ENCODE data around the gene CRB3. TPM values are rescaled to one million over a fixed set of nuclear protein-coding genes. Genes with fewer than 3 reads are reported as not detected.

The CRB3 gene
- total and polyA plus RNA-seq, 2 donors (not counting 3 experiments of a cell fraction or from before 2014, with no cell fraction given), result not detected

- no peaks in the 10 kb centered on the region for H3K9me3 ChIP-seq (replicated peaks; ENCODE audit: control insufficient read depth, insufficient read depth, low read length)
- peak overlapping the region; percentile 84 for H2AFZ ChIP-seq (ENCODE audit: low read depth, low read length)
- BruUV-seq (replicated peaks), result no TSS peak
- no peak overlapping the region for H3K4me3 ChIP-seq (replicated peaks in 1 of 3; ENCODE audit: insufficient read depth in 1 of 3, low read depth in 1 of 3, low read length in 3 of 3)
- no peak overlapping the region for H3K27ac ChIP-seq (ENCODE audit: insufficient read depth, low read depth, low read length)
- CTCF ChIA-PET, result interaction anchor here (0.7 to 2.3 kb wide), 2 partner anchors 14 to 40 kb away, joined by 3 to 7 read pairs; no protein-coding TSS in a partner anchor
- H3K79me2 ChIP-seq (ENCODE audit: control insufficient read depth, insufficient read depth, low read length), result no peaks in the 10 kb centered on the region
- no peaks in the 10 kb centered on the region for H4K20me1 ChIP-seq (replicated peaks; ENCODE audit: control insufficient read depth, extremely low read depth, insufficient read depth, low read length)
- intact Hi-C loops (cut with micrococcal nuclease), result no loop called here
- dilution Hi-C loops (cut with MboI; ENCODE audit: extremely low pct_ligation_motif_present, low sequenced_read_pairs), result no loop called here
- POLR2A ChIA-PET, result interaction anchor here (0.9 kb wide), 1 partner anchor 14 kb away, joined by 4 read pairs; no protein-coding TSS in a partner anchor
- H3K36me3 ChIP-seq (ENCODE audit: control insufficient read depth in 2 of 2, extremely low read depth in 1 of 2, insufficient read depth in 2 of 2, low read length in 2 of 2), result no peaks in the 10 kb centered on the region
- TF ChIP-seq JUN (IDR thresholded peaks at IDR 0.05; ENCODE audit: borderline replicate concordance, insufficient read depth, insufficient read length, low read depth), result no peak
- TF ChIP-seq POLR2AphosphoS5 (IDR thresholded peaks at IDR 0.05; ENCODE audit: insufficient read depth, low read depth, low read length), result no peak
- TF ChIP-seq CTCF (IDR thresholded peaks at IDR 0.05; ENCODE audit: extremely low read depth in 1 of 2, insufficient read depth in 1 of 2, low read depth in 1 of 2, low read length in 2 of 2), result no peak
- no peak for TF ChIP-seq FOS (IDR thresholded peaks at IDR 0.05; ENCODE audit: borderline replicate concordance, insufficient read depth, low read length)
- no peak for TF ChIP-seq MYC (IDR thresholded peaks at IDR 0.05; ENCODE audit: low read depth, low read length)
- no peak for TF ChIP-seq EZH2 (IDR thresholded peaks at IDR 0.05; ENCODE audit: borderline replicate concordance, low read depth, low read length, severe bottlenecking)
- TF ChIP-seq POLR2A (IDR thresholded peaks at IDR 0.05; ENCODE audit: low read depth, low read length), result no peak
- no peak for TF ChIP-seq GATA2 (IDR thresholded peaks at IDR 0.05; ENCODE audit: insufficient read depth, insufficient read length, low read depth, low read length)
- no peak for TF ChIP-seq MAX (IDR thresholded peaks at IDR 0.05; ENCODE audit: insufficient read depth, insufficient read length)
- H3K9me1 ChIP-seq (replicated peaks; ENCODE audit: control insufficient read depth, extremely low read depth, insufficient read depth, low read length), result no peaks in the 10 kb centered on the region
- DNase-seq (ENCODE audit: low read depth, low spot score), result no peak
- H3K4me1 ChIP-seq (ENCODE audit: control insufficient read depth, extremely low read depth, insufficient read depth, low read length), result peaks cover 2% of the 10 kb centered on the region
- H3K27me3 ChIP-seq (ENCODE audit: control insufficient read depth in 2 of 2, insufficient read depth in 2 of 2, low read length in 2 of 2), result peaks cover 0 to 9% of the 10 kb centered on the region in 2 experiments
- H3K4me2 ChIP-seq (ENCODE audit: insufficient read depth, low read length), result peak overlapping the region; percentile 20
- H3K9ac ChIP-seq (replicated peaks; ENCODE audit: extremely low read depth, insufficient read depth, low read length), result no peak overlapping the region
- no peak for FAIRE-seq
Measured at GRCh38 chr19:6476896-6477431, 12.9 kb downstream of the CRB3 start.

Measured in endothelial cell of umbilical vein (primary cell).